RWPE1 (cell line): Measurements from ENCODE around the gene INSR.

ENCODE experiments used
- CTCF ChIA-PET: fragments of 350-600 bp; sonication (Branson Sonifier 250); formaldehyde crosslinking; extraction: SDS; loops from one replicate; lab custom pipeline; 2021; lab: Yijun Ruan, JAX
- POLR2A ChIA-PET: fragments of 400-600 bp; formaldehyde crosslinking; extraction: SDS; loops from one replicate; lab custom pipeline; 2020; ENCODE audit warnings: antibody characterized with exemption; ENCODE audit not compliant: low non-redundant PET; lab: Yijun Ruan, JAX
- DNase-seq: peaks from one replicate; pipeline ENCODE4 v3.0.0; 2012; ENCODE audit warnings: low spot score
- H3K27ac ChIP-seq: fragments of 450-650 bp; 2 replicates; pipeline ENCODE4 v1.5.1; 2017
- TF ChIP-seq, protein P1 (sequence below): fragments of 450-650 bp; conservative IDR thresholded peaks from 2 replicates; pipeline ENCODE4 v1.5.1; 2017; ENCODE audit warnings: low read depth, mild to moderate bottlenecking

INSR gene

DNA sequence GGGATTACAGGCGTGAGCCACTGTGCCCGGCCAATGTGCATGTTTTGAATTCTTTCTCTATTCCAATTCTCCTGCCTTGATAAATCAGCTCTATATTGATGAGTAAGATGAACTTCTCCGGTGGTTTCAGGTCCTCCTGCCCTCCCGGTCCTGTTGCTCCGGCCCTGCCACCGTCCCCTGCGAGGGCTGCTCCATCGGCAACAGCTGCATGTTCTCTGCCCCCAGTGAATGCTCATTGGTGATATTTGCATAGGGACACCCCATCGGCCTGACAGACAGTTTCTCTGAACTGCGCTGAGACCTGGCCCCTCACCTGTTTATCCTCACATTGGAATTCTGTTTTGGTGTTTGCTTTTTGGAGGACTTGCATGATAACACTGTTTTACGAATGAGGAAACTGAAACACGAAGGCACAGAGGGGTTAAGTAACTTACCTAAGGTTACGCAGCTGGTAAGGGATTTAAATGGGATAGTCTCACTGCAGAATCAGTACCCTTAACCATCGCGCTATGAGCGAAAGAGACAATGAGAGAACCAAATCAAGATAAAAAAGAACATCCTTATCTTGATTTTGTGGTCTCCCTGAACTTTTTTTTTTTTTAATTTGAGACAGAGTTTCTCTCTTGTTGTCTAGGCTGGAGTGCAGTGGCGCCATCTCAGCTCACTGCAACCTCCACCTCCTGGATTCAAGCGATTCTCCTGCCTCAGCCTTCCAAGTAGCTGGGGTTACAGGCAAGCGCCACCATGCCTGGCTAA is 192.5 kb downstream of the INSR start:
- ChIA-PET CTCF (interaction anchor here (0.5 to 1.7 kb wide), 7 partner anchors 18 to 253 kb away, joined by 3 to 24 read pairs (median 4); no protein-coding TSS in a partner anchor), POLR2A (no interaction called here)
- no peak for DNase-seq
- TF ChIP-seq, protein P1, sequence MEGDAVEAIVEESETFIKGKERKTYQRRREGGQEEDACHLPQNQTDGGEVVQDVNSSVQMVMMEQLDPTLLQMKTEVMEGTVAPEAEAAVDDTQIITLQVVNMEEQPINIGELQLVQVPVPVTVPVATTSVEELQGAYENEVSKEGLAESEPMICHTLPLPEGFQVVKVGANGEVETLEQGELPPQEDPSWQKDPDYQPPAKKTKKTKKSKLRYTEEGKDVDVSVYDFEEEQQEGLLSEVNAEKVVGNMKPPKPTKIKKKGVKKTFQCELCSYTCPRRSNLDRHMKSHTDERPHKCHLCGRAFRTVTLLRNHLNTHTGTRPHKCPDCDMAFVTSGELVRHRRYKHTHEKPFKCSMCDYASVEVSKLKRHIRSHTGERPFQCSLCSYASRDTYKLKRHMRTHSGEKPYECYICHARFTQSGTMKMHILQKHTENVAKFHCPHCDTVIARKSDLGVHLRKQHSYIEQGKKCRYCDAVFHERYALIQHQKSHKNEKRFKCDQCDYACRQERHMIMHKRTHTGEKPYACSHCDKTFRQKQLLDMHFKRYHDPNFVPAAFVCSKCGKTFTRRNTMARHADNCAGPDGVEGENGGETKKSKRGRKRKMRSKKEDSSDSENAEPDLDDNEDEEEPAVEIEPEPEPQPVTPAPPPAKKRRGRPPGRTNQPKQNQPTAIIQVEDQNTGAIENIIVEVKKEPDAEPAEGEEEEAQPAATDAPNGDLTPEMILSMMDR = no peak
- H3K27ac ChIP-seq = no peak overlapping the region

DNA sequence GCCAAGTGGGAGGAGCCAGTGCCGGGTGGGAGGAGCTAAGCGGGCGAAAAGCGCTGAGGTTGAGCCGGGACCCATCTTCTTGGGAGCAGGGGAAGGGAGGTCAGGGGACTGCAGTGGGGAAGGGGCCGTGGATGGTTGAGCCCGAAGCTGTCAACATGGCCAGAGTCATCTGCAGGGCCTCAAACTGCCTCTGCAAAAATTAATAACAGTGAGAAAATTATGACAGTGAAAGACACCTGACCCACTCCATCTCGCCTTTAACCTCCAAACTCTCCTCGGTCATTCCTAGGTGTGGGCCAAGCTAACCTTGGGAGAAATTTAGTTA is 194.7 kb downstream of the INSR start:
- CTCF ChIA-PET = interaction anchor here (1.1 kb wide), 1 partner anchor 241 kb away, joined by 3 read pairs; no protein-coding TSS in a partner anchor
- TF ChIP-seq, protein P1 = no peak

DNA sequence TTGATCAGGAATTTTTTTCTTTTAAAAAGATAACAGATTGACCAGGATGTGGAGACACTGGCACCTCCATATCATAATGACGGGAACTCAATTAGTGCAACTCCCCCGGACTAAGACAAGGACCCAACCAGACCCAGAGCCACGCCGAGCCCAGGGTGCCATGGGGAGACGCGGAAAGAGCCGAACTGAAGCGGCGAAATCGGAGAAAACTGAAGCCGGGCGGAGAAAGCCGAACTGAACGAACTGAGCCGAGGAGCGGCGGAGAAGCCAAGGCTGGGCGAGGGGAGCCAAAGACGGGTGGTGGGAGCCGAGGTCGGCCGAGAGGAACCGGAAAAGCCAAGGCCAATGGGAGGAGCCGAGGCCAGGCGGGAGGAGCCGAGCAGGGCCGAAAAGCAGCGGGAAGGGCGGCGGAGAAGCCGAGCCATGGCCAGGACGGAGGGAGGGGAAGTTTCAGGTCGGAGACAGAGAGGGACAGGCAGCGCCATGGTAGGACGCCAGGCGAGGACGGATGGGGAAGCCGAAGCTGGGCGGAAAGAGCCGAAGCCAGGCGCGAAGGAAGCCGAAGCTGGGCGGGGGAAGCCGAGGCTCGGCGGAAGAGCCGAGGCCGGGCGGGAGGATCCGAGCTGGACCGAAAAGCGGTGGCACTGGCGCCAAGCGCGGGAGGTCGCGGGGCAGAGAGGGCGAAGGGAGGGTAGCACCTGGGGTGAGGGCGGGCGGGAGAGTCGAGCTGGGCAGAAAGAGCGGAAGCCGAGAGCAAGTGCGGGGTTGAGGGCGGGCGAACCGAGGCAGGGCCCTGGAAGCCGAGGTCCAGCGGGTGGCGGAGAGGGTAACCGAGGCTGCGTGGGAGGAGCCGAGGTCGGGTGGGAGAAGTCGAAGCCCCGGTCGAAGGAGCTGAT is 195.3 kb downstream of the INSR start:
- TF ChIP-seq, protein P1 = no peak
- ChIA-PET CTCF (interaction anchor here (1.1 kb wide), 1 partner anchor 242 kb away, joined by 3 read pairs; no protein-coding TSS in a partner anchor), POLR2A (interaction anchor here (0.6 to 1.3 kb wide), 5 partner anchors 29 to 300 kb away, joined by 3 to 6 read pairs (median 3); partner anchors contain the start of gene ZNF557)
- DNase-seq = peak; percentile 90
- peak overlapping the region; percentile 95 for H3K27ac ChIP-seq

More for the DNA sequence above, 194.7 kb downstream of the INSR start:
- DNase-seq = no peak
- POLR2A ChIA-PET = interaction anchor here (0.6 to 1.3 kb wide), 3 partner anchors 30 to 299 kb away, joined by 3 to 6 read pairs (median 3); partner anchors contain the start of gene ZNF557
- H3K27ac ChIP-seq = peak overlapping the region; percentile 95

DNA sequence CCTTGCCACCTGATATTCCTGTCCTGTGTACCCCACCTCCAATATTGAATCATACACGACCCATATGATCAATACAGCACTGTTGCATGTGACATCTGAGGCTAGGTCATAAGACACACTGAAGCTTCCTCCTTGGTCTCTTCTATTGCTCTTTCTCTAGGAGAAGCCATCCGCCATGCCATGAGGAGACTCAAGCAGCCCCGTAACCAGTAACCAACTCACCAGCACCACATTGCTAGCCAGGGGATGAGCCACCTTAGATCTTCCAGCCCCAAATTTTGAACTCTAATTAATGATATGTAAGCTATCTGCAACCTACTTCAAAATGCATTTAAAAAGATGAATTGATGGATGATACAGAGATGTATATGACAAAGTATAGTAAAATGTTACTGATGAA is 196.1 kb downstream of the INSR start:
- TF ChIP-seq, protein P1 = no peak
- no peak for DNase-seq
- ChIA-PET CTCF (interaction anchor here (0.7 kb wide), 1 partner anchor 156 kb away, joined by 3 read pairs; no protein-coding TSS in a partner anchor), POLR2A (no interaction called here)
- no peak overlapping the region for H3K27ac ChIP-seq

DNA sequence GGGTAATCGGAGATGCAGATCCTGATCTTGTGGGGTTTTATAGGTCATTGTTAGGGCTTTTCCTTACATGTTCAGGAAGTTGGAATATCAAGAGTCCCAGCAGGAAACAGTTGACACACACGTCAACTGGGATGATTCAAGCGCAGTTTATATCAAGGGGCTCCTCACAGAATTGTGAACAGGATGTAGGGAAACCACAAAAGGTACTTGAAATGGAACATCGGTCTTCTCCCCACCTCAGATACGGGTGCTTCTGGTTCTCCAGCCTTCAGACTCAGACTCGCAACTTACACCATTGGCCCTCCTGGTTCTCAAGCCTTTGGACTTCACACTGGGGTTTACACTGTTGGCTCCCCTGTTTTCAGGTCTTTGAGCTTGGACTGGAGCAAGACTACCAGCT is 205.2 kb downstream of the INSR start:
- POLR2A ChIA-PET = no interaction called here

More for the DNA sequence above, 205.2 kb downstream of the INSR start:
- TF ChIP-seq, protein P1 = no peak
- no peak overlapping the region for H3K27ac ChIP-seq
- CTCF ChIA-PET = no interaction called here
- no peak for DNase-seq
